Lower leg skin (tissue), 4 donors: ENCODE data around the gene GPS2. TPM values are rescaled to one million over a fixed set of nuclear protein-coding genes. Genes with fewer than 3 reads are reported as not detected.

Experiments
- DNase-seq, 2 donors: peaks; one replicate each; pipeline ENCODE4 v3.0.0-alpha.2; 2019; ENCODE audit warnings: low spot score in 2 of 2
- H3K4me3 ChIP-seq: fragments of 200-600 bp; sonication (generic); 2 replicates; pipeline ENCODE4 v1.5.1; 2017; ENCODE audit warnings: mild to moderate bottlenecking, low read depth; ENCODE audit not compliant: poor library complexity, severe bottlenecking
- CTCF ChIP-seq, 3 donors: fragments of 450-650 bp; IDR thresholded peaks; one replicate each; pipeline ENCODE4 v1.5.1; 2016; ENCODE audit warnings: antibody characterized with exemption in 3 of 3, mild to moderate bottlenecking in 3 of 3, moderate library complexity in 2 of 3
- POLR2A ChIP-seq, 2 donors: fragments of 450-650 bp; IDR thresholded peaks; one replicate each; pipeline ENCODE4 v1.6.1; 2016 to 2017; ENCODE audit warnings: antibody characterized with exemption in 2 of 2, mild to moderate bottlenecking in 1 of 2, moderate library complexity in 1 of 2
- WGBS, 2 donors: methylation state at CpG; one replicate each; pipeline ENCODE4 v1.1.5; 2018; 5-methylcytosine and 5-hydroxymethylcytosine counted together
- intact Hi-C: fragments of 100-400 bp; cut with DNase I; formaldehyde crosslinking; loops from one replicate; pipeline ENCODE4 v1.15.0; 2023; ENCODE audit warnings: low total_unique reads
- total RNA-seq, 4 donors: library from RNA; depleted of rRNA; stranded (reverse); fragments of >200 nt; gene quantifications; one replicate each; pipeline ENCODE4 v1.1.0, GENCODE V29; 2016

Gene GPS2
- total RNA-seq, 4 donors from 2014 or later = 48.8 to 93.6 (median 79.3) TPM

- WGBS, 2 donors = 9 to 15% methylated on average over 9 of the region's 12 CpGs
- intact Hi-C loops = loop anchor here (10.0 kb wide), 1 partner anchor 199 kb away; the partner anchor contains the start of gene TNFSF13
- DNase-seq = peak; percentile 77 to 96
- TF ChIP-seq POLR2A (IDR thresholded peaks at IDR 0.05) (no peak), CTCF (IDR thresholded peaks at IDR 0.05) (peak in 1 of 3 donors; percentile 74)
- H3K4me3 ChIP-seq = no peak overlapping the region
Observed at GRCh38 chr17:7356072-7356549, 41.0 kb upstream of the GPS2 start.

GRCh38 chr17:7355573-7355972, 40.4 kb upstream of the GPS2 start:
- intact Hi-C loops = loop anchor here (10.0 kb wide), 1 partner anchor 199 kb away; the partner anchor contains the start of gene TNFSF13
- 74 to 78% methylated on average over 8 of the region's 8 CpGs for WGBS, 2 donors
- DNase-seq = no peak
- TF ChIP-seq POLR2A (IDR thresholded peaks at IDR 0.05) (no peak), CTCF (IDR thresholded peaks at IDR 0.05) (no peak)
- no peak overlapping the region for H3K4me3 ChIP-seq

DNA sequence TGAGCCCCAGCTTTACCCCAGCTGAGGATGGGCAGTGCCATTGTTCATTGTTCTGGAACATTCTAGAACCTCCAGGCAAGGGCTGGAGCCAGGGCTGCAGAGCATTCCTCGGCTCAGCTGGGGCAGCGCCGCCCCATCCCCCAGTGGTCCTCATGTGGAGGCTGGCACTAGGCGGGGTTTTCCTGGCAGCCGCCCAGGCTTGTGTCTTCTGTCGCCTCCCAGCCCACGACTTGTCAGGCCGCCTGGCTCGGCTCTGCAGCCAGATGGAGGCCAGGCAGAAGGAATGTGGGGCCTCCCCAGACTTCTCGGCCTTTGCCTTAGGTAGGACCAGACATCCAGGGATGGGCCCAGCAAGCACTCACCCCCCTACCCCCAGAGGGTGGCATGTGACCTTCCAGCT, 39.9 kb upstream of the GPS2 start, which contains the start of gene TMEM95:
TMEM95 (plus strand) TSS at position 104 of the 400 bp plus-strand sequence; CDS start at position 153, 49 bp downstream.
- H3K4me3 ChIP-seq = no peak within 1 kb of the TSS
- DNase-seq = peak; percentile 43 to 90
- intact Hi-C loops = loop anchor here (10.0 kb wide), 1 partner anchor 200 kb away; the partner anchor contains the start of gene TNFSF13
- 39 to 48% methylated on average over 10 of the region's 10 CpGs for WGBS, 2 donors
- TF ChIP-seq POLR2A (IDR thresholded peaks at IDR 0.05) = no peak
- no peak for TF ChIP-seq CTCF (IDR thresholded peaks at IDR 0.05)

DNA sequence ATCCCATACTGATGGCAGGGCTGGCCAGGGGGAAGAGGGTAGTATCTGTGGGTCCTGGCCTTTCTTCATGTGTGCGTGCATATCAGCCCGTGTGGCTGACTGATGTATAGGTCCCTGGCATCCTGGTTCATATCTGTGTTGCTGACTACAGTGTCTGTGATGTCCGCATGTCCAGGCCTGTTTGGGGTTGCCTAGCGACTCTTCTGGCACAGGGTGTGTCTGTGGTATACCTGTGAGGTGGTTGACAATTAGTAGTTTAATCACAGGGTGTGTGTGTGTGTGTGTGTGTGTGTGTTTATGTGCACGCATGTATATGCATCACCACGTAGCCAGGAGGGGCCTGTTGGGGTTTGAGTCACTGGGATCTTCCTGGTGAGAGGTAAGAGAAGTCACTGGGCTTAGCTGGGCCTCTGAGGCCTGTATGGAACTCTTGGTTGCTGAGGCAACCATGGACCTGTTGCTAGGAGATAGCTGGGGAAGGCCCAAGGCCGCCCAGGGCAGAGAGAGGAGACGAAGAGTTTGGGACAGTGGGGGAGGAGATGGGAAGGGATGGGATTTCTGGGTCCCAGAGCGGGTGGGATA, 39.2 kb upstream of the GPS2 start:
- intact Hi-C loops = loop anchor here (10.0 kb wide), 1 partner anchor 200 kb away; the partner anchor contains the start of gene TNFSF13
- H3K4me3 ChIP-seq = no peak overlapping the region
- DNase-seq = peak in 1 of 2 donors; percentile 81
- TF ChIP-seq POLR2A (IDR thresholded peaks at IDR 0.05) = no peak
- no peak for TF ChIP-seq CTCF (IDR thresholded peaks at IDR 0.05)
- WGBS, 2 donors = 33 to 45% methylated on average over 9 of the region's 9 CpGs

DNA sequence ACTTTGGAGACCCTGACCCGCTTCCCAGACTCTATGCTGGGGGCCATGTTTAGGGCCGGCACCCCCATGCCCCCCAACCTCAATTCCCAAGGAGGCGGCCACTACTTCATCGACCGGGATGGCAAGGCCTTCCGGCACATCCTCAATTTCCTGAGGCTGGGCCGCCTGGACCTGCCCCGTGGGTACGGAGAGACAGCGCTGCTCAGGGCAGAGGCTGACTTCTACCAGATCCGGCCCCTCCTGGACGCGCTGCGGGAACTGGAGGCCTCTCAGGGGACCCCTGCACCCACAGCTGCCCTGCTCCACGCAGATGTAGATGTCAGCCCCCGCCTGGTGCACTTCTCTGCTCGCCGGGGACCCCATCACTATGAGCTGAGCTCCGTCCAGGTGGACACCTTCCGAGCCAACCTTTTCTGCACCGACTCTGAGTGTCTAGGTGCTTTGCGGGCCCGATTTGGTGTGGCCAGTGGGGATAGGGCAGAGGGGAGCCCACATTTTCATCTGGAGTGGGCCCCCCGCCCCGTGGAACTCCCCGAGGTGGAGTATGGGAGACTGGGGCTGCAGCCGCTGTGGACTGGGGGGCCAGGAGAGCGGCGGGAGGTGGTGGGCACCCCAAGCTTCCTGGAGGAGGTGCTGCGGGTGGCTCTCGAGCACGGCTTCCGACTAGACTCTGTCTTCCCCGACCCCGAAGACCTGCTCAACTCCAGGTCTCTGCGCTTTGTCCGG, 37.9 kb upstream of the GPS2 start:
- DNase-seq = no peak
- peak overlapping the region; percentile 78 for H3K4me3 ChIP-seq
- TF ChIP-seq CTCF (IDR thresholded peaks at IDR 0.05) = no peak
- intact Hi-C loops = loop anchor here (10.0 kb wide), 1 partner anchor 202 kb away; the partner anchor contains the start of gene TNFSF13
- WGBS, 2 donors = 87 to 88% methylated on average over 37 of the region's 37 CpGs
